Heart right ventricle (tissue), 16 donors: ENCODE measurements around the gene DNAH10. TPM values are rescaled to one million over a fixed set of nuclear protein-coding genes. Genes with fewer than 3 reads are reported as not detected.

ENCODE experiments used
- ATAC-seq, 8 donors: fragments of 200-7000 bp; cut with Tn5 transposase; one replicate each; pipeline ENCODE4 v1.9.1; 2020; ENCODE audit warnings: mild to moderate bottlenecking in 8 of 8, moderate library complexity in 8 of 8, moderate number of reproducible peaks in 1 of 8
- DNase-seq, 2 donors: peaks; one replicate each; pipeline ENCODE4 v3.0.0-alpha.2; 2020
- H3K27ac ChIP-seq, 10 donors: fragments of 200-600 bp; sonication (generic) in 2 of 10; one replicate each; pipeline versions ENCODE4 v1.5.0 to v1.8.0; 2020 to 2022; ENCODE audit warnings: mild to moderate bottlenecking in 3 of 10
- H3K27me3 ChIP-seq, 7 donors: fragments of 200-600 bp; one replicate each; pipeline ENCODE4 v1.8.0; 2021 to 2022; ENCODE audit warnings: mild to moderate bottlenecking in 2 of 7
- H3K36me3 ChIP-seq, 9 donors: fragments of 200-600 bp; sonication (generic) in 1 of 9; one replicate each; pipeline versions ENCODE4 v1.5.0 to v1.8.0; 2020 to 2022; ENCODE audit warnings: mild to moderate bottlenecking in 2 of 9
- H3K4me1 ChIP-seq, 9 donors: fragments of 200-600 bp; sonication (generic) in 1 of 9; one replicate each; pipeline versions ENCODE4 v1.5.0 to v1.8.0; 2020 to 2022; ENCODE audit warnings: mild to moderate bottlenecking in 4 of 9
- H3K4me3 ChIP-seq, 10 donors: fragments of 200-600 bp; sonication (generic) in 2 of 10; one replicate each; pipeline versions ENCODE4 v1.5.0 to v1.8.0; 2020 to 2022; ENCODE audit warnings: mild to moderate bottlenecking in 7 of 10, moderate library complexity in 2 of 10
- H3K9me3 ChIP-seq, 11 donors: fragments of 200-600 bp in 10 of 11; sonication (generic) in 2 of 11; one replicate each; pipeline versions ENCODE4 v1.5.0 to v1.8.0; 2013 to 2022; ENCODE audit warnings: mild to moderate bottlenecking in 2 of 11, control low read depth in 1 of 11, moderate library complexity in 1 of 11
- CTCF ChIP-seq, 9 donors: fragments of 200-600 bp; sonication (generic) in 2 of 9; IDR thresholded peaks; one replicate each; pipeline versions ENCODE4 v1.5.0 to v1.8.0; 2021 to 2022; ENCODE audit warnings: antibody characterized with exemption in 9 of 9, mild to moderate bottlenecking in 5 of 9, moderate library complexity in 1 of 9
- WGBS, 2 donors: extraction: QIAGEN DNeasy Blood & Tissue Kit; methylation state at CpG; one replicate each; pipeline ENCODE4 v1.1.7; 2013; ENCODE audit warnings: inconsistent platforms in 1 of 2; 5-methylcytosine and 5-hydroxymethylcytosine counted together
- intact Hi-C, 10 donors: fragments of 100-400 bp; cut with DNase I; formaldehyde crosslinking; loops; one replicate each; pipeline versions ENCODE4 v1.11.1 to v1.14.2; 2022
- polyA plus RNA-seq, 2 donors: library from polyadenylated mRNA; stranded (reverse); fragments of 200-250 nt; gene quantifications; one replicate each; pipeline ENCODE4 v1.2.3, GENCODE V29; 2013
- total RNA-seq, 10 donors: library from RNA; stranded (reverse); fragmentation: NEBNext Ultra II Directional in 3 of 10; extraction: Animal tissue kit (Norgen Biotek cat#: 25700) in 3 of 10; gene quantifications; one replicate each; pipeline versions ENCODE4 v1.2.1 to v1.2.4, GENCODE V29; 2021 to 2023
- donor health status: Arrhythmogenic right ventricular cardiomyopathy.
- donor health status: ischemic (EF 13 %, LVEDD 7.1; RV severe dilation, severe dysfunction).
- donor health status: healthy with polysubstance abuse.
- donor health status: DM: no; HTN: yes; CAD: no.
- donor health status: DM: no; HTN: no; CAD: no.
- donor health status: ischemic (EF 25% LVEDD 6.9; RV normal size, moderate dysfunction).
- donor health status: ischemic (EF 25% LVEDD 5.7; RV mildly dilated, moderate dysfunction).
- donor health status: healthy.
- donor health status: DM: yes; HTN: yes; CAD: no.
- donor health status: Ischemic cardiomyopathy.
- donor health status: ischemic (EF 35%, LVEDD 5.7; RV mildly dilated, moderate dysfunction).
- donor health status: nonischemic (EF 11% LVEDD 7.7; RV severe dilation, severe dysfunction).
- donor health status: DM: yes; HTN: yes; CAD: no.
- donor health status: PGD.
- donor health status: ischemic (EF 29% LVEDD 5.4; RV normal size, mild dysfunction).
- donor health status: nonischemic (EF 23%, LVEDD 6.1; RV moderate dilation, normal function).

The DNAH10 gene
- total and polyA plus RNA-seq, 12 donors: 0.05 to 0.60 (median 0.09) TPM; not detected in 3

- peaks cover 0 to 30% (median 7%) of the 10 kb centered on the region in 11 donors for H3K9me3 ChIP-seq
- DNase-seq (no peak), ATAC-seq (no peak)
- no peak overlapping the region for H3K4me3 ChIP-seq
- no peak overlapping the region for H3K27ac ChIP-seq
- peaks cover 0 to 4% (median 0%) of the 10 kb centered on the region in 7 donors for H3K27me3 ChIP-seq
- intact Hi-C loops: no loop called here
- H3K4me1 ChIP-seq: no peaks in the 10 kb centered on the region
- TF ChIP-seq CTCF (IDR thresholded peaks at IDR 0.05): no peak
- no peaks in the 10 kb centered on the region for H3K36me3 ChIP-seq
Observed at GRCh38 chr12:123833830-123834229, 71.7 kb downstream of the DNAH10 start.

- no peaks in the 10 kb centered on the region for H3K36me3 ChIP-seq
- no peak overlapping the region for H3K4me3 ChIP-seq
- DNase-seq (no peak), ATAC-seq (no peak)
- intact Hi-C loops: no loop called here
- H3K27me3 ChIP-seq: peaks cover 0 to 7% (median 0%) of the 10 kb centered on the region in 7 donors
- H3K9me3 ChIP-seq: peaks cover 0 to 25% (median 7%) of the 10 kb centered on the region in 11 donors
- no peaks in the 10 kb centered on the region for H3K4me1 ChIP-seq
- TF ChIP-seq CTCF (IDR thresholded peaks at IDR 0.05): no peak
- no peak overlapping the region for H3K27ac ChIP-seq
- 87 to 90% methylated on average over 5 of the region's 5 CpGs for WGBS, 2 donors
Observed at GRCh38 chr12:123834845-123835244, 72.7 kb downstream of the DNAH10 start.

GRCh38 chr12:123836292-123836691, 74.2 kb downstream of the DNAH10 start:
- 76 to 77% methylated on average over 2 of the region's 2 CpGs for WGBS, 2 donors
- Histone ChIP-seq H3K36me3 (no peaks in the 10 kb centered on the region), H3K27me3 (peaks cover 0 to 7% (median 0%) of the 10 kb centered on the region in 7 donors), H3K4me1 (no peaks in the 10 kb centered on the region), H3K4me3 (no peak overlapping the region), H3K9me3 (peaks cover 0 to 25% (median 7%) of the 10 kb centered on the region in 11 donors), H3K27ac (no peak overlapping the region)
- intact Hi-C loops: no loop called here
- no peak for ATAC-seq
- no peak for DNase-seq
- TF ChIP-seq CTCF (IDR thresholded peaks at IDR 0.05): no peak

- H3K27ac ChIP-seq: no peak overlapping the region
- intact Hi-C loops: no loop called here
- no peak for DNase-seq
- H3K9me3 ChIP-seq: peaks cover 0 to 7% (median 0%) of the 10 kb centered on the region in 11 donors
- no peaks in the 10 kb centered on the region for H3K4me1 ChIP-seq
- H3K4me3 ChIP-seq: no peak overlapping the region
- no peak for TF ChIP-seq CTCF (IDR thresholded peaks at IDR 0.05)
- ATAC-seq: no peak
- H3K27me3 ChIP-seq: peaks cover 0 to 22% (median 6%) of the 10 kb centered on the region in 7 donors
- WGBS, 2 donors: 51 to 52% methylated on average over 6 of the region's 6 CpGs
- no peaks in the 10 kb centered on the region for H3K36me3 ChIP-seq
Observed at GRCh38 chr12:123839826-123840225, 77.7 kb downstream of the DNAH10 start.
